Endometrial microvascular endothelial cells (primary cell): Measurements from ENCODE around the gene NME4. TPM values are rescaled to one million over a fixed set of nuclear protein-coding genes. Genes with fewer than 3 reads are reported as not detected.
"Not testable (repeated sequence)": the region's sequence is repeated elsewhere in the genome, so short reads cannot be mapped to it uniquely, and the experiment has no call there.

Source experiments
- in situ Hi-C: cut with HindIII; loops from 2 replicates; pipeline ENCODE4 v1.10.0; 2017; ENCODE audit warnings: low sequenced_read_pairs, low pct_unique_long_range_greater_than_20kb; ENCODE audit errors: inconsistent ontology term
- total RNA-seq: library from RNA; depleted of rRNA; stranded (reverse); fragments of >200 nt; gene quantifications from one replicate; pipeline ENCODE4 v1.2.3, GENCODE V29; 2015; ENCODE audit errors: inconsistent ontology term

NME4 gene
- total RNA-seq, 1 donor from 2014 or later = 92.3 TPM

- in situ Hi-C loops = no loop called here
Measured at GRCh38 chr16:361872-362701, 34.9 kb upstream of the NME4 start.

DNA sequence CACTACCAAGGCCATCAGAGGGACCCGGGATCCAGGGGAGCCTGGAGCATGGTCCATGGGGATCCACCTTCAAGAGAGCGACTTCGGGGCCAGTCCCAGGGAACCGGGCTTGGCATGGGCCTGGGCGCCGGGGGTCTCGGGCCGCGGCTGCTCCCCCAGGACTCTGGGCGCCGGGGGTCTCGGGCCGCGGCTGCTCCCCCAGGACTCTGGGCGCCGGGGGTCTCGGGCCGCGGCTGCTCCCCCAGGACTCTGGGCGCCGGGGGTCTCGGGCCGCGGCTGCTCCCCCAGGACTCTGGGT lies 34.3 kb upstream of the NME4 start:
- in situ Hi-C loops = not testable (repeated sequence)

DNA sequence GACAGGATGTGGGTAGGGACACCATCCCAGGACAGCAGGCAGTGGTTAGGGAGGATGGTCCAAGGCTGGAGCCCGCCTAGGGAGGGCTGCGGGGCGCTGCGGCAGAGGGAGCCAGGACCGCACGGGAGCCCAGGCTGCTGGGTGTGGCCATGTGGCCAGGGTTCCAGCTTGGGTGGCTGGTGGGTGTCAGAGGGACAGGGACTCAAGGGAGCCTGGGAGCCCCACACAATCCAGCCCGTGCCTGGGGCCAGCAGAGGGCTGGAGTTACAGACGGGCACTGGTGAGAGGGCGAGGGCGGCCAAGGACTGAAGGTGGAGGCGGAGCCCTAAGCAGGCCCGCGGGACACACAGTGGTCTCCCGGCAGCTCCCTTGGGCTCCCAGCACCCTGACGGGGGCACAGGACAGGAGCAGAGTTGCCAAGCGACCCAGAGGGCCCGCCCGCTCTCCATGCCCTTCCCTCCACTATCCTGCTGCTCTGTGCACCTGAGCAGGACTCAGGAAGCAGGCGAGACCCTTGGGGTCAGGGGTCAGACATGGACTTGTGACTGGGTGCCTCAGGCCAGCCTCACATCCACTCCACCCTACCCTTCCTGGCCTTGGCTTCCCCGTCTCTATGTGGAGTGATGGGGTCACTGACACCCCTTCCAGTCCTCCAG lies 33.8 kb upstream of the NME4 start:
- in situ Hi-C loops = no loop called here

DNA sequence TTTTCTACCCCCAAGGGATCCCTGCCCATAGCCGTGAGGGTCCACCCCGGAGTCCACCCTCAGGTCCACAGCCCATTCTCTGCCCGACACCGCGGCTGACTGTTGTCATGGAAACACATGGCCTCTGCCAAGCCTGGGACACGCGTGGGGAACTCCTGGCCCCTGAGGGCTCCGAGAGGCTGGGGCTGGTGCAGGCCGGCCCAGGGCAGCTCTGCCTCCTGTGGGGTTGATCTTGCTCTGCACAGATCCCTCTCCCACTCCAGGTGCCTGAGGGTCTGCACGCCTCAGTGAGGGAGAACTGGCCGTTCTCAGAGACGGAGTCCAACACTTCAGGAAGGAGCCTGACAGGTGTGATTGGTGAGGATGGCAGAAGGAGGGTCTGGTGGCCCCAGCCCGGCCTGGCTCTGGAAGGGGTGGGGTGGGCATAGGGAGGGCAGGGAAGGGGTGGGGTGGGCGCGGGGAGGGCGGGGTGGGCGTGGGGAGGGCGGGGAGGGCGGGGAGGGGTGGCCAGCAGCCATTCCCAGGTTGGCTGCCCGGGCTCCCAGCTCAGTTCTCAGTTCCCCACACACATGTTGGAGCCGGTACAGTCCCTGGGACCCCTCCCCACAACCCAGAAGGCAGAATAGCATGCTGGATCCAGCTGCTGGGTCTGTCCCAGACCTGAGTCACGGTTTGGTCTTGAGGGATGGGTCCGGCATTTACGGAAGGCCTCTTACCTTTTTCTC lies 33.1 kb upstream of the NME4 start:
- in situ Hi-C loops = no loop called here

DNA sequence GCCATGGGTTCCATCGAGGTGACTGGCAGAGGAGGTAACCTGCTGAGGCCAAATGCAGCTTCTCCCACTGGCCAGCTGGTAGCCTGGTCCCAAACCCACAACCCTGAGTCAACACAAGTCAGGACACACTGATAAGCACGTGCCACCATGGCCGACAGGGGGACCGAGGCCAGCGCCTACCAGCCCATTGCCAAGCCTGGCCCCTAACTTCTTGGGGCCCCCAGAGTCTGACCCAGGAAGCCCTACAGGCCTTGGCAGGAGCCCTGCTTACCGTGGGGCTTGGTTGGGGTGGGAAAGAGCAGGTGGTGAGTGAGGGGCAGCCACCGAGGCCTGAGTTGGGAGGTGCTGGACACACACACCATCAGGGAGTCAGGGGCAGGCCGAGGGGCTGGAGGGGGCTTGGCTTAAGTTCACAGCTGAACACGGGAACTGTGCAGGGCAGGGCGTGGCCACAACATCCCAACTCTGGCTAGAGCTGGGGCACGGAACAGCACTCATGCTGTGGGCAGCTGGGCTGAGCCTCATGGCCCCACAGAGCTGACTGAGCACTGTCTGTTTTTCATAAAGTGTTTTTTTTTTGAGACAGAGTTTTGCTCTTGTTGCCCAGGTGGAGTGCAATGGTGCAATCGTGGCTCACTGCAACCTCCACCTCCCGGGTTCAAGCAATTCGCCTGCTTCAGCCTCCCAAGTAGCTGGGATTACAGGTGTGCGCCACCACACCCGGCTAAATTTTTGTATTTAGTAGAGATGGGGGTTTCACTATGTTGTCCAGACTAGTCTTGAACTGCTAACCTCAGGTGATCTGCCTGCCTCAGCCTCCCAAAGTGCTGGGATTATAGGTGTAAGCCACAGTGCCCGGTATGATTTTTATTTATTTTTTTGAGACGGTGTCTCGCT lies 32.2 kb upstream of the NME4 start:
- in situ Hi-C loops = no loop called here

DNA sequence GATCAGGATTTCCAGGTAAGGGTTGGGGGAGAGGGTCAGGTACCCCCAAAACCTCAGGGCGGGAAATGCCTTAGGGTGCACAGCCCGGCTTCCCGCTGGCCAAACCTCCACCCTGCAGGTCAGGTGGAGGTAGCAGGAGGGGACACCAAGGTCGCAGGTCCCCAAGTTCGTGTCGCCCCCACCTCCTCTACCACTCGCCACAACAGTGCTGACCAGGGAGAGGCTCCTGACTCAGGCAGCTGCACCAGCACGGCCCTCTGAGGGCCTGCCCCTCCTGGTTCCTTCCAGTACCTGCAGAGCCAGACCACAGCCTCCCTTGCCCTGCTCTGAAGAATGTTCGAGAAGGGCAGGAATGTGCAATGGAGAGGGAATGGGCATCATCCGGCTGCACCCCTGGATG lies 30.5 kb upstream of the NME4 start:
- in situ Hi-C loops = no loop called here

GRCh38 chr16:367333-367903 lies 29.6 kb upstream of the NME4 start:
- in situ Hi-C loops = no loop called here

DNA sequence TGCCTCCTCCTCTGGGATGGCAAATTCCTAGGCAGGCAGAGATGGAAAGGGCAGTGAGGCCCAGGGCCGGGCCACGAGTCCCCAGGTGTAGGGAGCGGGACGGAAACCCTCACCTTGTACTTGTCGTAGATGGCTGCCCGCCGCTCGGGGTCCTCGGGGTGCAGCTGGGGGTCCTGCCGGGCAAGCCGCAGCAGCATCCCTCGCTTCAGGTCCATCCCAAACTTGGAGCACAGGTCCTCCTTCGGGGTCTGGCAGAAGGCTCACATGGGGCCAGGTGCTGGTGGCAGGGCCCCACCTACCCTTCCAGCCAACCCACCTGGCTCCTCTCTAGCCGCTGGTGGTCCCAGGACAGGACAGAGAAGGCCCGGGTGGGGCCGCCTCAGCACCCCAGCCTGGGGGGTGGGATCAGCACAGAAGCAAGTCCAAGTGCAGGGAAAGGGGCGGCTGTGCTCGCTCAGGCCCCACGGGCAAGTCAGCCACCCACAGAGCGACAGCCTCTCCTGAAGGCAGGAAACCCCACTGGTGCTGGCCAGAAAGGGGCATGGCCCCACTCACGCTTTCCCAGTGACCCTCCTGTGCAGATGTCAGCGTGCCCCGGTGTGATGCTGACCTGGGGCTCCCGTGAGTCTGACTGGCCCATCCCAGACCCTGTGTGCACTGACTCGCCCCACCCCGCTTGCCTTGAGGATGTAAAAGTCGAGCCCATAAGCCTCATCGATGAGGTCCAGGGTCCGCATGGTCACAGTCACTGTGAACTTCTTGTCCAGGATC lies 28.4 kb upstream of the NME4 start:
- in situ Hi-C loops = no loop called here

- in situ Hi-C loops = no loop called here
Measured at GRCh38 chr16:369275-369865, 27.6 kb upstream of the NME4 start.

DNA sequence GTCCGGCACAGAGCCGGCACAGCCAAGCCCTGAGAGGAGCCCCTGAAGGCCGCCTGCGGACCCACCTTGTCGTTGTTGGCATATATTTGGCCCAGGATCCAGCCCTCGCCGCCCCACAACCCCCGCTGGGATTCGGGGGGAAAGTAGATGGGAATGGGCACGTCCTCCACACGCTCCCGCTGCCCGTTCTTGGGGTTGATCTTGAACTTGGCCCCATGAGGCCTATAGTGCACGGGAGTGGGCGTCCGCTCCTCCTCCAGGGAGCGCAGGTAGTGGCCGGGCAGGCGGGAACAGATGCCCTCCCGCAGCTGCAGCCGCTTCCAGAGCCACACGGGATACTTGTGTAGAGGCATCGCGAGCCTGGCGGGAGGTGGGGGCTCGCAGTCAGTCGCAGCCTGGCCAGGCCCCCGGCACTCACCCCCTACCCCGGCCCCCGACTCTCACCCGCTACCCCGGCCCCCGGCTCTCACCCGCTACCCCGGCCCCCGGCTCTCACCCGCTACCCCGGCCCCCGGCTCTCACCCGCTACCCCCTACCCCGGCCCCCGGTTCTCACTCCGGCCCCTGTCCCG lies 27.0 kb upstream of the NME4 start:
- in situ Hi-C loops = no loop called here

GRCh38 chr16:370443-370842 lies 26.6 kb upstream of the NME4 start, which contains the start of gene MRPL28:
MRPL28 (minus strand) TSS chr16:370538; CDS start chr16:370218, 320 bp downstream.
- in situ Hi-C loops = no loop called here

DNA sequence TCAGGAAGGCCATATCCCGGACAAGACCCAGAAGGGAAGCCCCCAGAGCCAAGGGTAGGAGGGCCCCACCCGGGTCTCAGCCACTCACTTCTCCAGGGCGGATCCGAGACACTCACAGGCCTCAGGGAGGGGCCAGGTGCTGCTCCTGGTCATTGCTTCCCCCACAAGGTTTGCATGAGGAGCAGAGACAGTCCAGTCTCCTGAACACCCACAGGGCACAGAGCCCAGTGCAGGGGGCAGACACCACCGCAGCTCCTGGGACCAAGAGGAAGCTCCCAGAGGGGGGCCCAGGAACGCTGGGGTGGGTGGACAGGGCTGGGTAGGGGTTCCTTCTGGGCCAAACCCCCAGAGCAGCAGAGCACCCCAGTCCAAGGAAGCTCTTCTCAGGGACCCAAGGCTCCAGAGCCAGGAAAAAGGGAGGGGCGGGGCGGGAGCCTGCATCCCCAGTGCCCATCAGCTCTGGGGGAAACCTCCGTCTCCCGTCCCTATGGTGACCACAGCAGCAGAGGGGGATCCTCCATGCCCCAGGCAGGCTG lies 26.0 kb upstream of the NME4 start:
- in situ Hi-C loops = no loop called here

GRCh38 chr16:371515-372301 lies 25.3 kb upstream of the NME4 start:
- in situ Hi-C loops = no loop called here

GRCh38 chr16:372302-372983 lies 24.6 kb upstream of the NME4 start:
- in situ Hi-C loops = no loop called here

- in situ Hi-C loops = no loop called here
Measured at GRCh38 chr16:373020-373598, 23.9 kb upstream of the NME4 start.
